K562 treated with DMSO at 1 percent for 48 hours (cell line): ENCODE measurements around the gene HTR2A. TPM values are rescaled to one million over a fixed set of nuclear protein-coding genes. Genes with fewer than 3 reads are reported as not detected.

Experiments
- total RNA-seq: library from RNA; unstranded; fragments of 300-600 nt; gene quantifications from 2 replicates; pipeline ENCODE4 v1.2.3, GENCODE V29; 2022; ENCODE audit warnings: low replicate concordance; ENCODE audit errors: extremely low read depth

Gene HTR2A
- total RNA-seq = not detected in 2 replicates

DNA sequence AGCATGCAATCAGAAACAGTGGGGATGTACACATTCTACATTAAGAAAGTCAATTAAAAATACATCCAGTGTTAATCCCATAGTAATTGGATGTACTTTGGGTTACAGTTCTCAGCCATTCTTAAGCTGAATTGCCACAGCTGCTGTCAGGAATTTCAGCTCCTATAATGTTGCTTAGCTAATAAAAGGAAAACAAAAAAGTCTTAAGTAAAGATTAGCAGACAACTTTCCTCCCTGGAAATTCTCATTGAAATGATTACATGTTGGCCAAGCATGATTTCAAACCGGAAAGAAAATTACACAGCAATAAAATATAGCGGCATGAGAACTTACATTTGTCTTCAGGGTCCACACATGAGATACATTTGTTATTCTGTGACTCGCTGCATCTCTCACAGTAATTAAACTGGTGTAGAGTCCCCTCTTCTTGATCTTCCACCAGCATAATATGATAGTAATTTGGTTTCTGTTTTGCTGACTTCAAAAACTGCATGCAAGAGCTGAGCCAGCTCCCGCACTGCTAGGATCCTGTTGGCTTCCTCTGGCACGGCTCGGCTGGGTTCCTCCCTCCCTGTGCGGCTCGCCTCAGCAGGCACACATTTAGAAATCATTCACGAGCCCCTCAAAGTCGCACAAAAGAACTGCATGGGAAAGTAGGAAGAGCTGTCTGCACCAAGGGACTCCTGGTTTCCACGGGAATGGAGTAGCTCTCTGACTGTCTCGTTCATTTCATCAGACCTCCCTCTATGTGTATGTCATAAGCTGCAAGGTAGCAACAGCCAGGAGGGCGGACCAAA is at the start of gene HTR2A:
TSS of gene HTR2A (minus strand) at position 713 of the 797 bp plus-strand sequence. CDS start 1,147 bp downstream, outside the sequence.

GRCh38 chr13:46796515-46797474 is 100.1 kb downstream of the HTR2A start, which contains the start of gene ESD:
Gene ESD (minus strand): TSS chr13:46797161. CDS start chr13:46791413, 5,748 bp downstream.

Other genes starting within 250 kb of the HTR2A start
- gene ESD, start 99.9 kb downstream of the HTR2A start, total RNA-seq = not detected in 2 replicates